ENCODE results near the gene MIS18BP1. TPM values are rescaled to one million over a fixed set of nuclear protein-coding genes. Genes with fewer than 3 reads are reported as not detected.
A peak's percentile ranks its signal among the peaks of the same experiment; 100 is the strongest.
"Not testable (repeated sequence)": the region's sequence is repeated elsewhere in the genome, so short reads cannot be mapped to it uniquely, and the experiment has no call there.

MIS18BP1 gene
- total RNA-seq, result 10 to 100 TPM; 28.5 to 58.0 (median 29.7) TPM

- ATAC-seq (ENCODE audit: low FRiP score), result peak; percentile 93
- DNase-seq (ENCODE audit: low spot score), result peak; percentile 79
- peak in 1 of 3 donors; percentile 38 for TF ChIP-seq CTCF (IDR thresholded peaks at IDR 0.05)
These were observed at the start of gene MIS18BP1 for GRCh38 chr14:45253070-45253753. MIS18BP1 (minus strand) TSS chr14:45253202; CDS start chr14:45247286, 5,916 bp downstream.

DNA sequence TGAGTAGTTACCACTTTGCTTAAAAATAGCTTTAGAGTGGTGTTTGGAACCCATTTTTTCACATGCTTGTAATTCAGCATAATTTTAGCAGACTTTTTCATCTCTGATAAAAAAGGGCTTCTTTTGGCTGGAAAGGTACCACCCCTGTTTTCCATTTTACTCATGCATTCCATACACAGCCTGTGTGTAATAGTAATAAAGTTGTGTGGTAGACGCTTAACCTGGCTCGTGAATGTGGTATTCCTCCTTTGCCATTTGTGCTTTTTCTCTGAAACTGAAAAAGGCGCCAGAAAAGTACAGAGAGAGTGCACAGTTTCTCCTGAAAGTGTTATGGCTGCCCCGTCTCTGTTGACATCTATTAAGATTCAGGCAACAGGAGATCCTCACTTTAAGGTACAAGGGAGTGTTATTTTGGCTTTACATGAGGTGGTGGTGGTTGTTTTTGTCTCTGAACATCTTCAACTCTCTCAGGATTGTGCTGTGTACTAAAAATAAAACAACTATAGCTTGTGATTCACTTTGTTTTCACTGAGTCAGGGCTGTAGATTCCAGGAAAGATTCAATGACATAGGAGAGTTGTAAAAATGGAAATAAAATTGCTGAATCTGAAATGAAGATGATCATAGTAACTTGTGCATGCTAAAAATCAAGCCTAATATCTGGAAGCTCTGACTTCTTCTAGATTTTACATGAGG is 45.6 kb upstream of the MIS18BP1 start:
- TF ChIP-seq CTCF (IDR thresholded peaks at IDR 0.05), result no peak
- ATAC-seq (ENCODE audit: low FRiP score), result no peak
- no peak for DNase-seq (ENCODE audit: low spot score)

GRCh38 chr14:45294796-45295195 is 41.8 kb upstream of the MIS18BP1 start:
- ATAC-seq (ENCODE audit: low FRiP score); DNase-seq (ENCODE audit: low spot score): not testable (repeated sequence)

- TF ChIP-seq CTCF (IDR thresholded peaks at IDR 0.05), result no peak
- DNase-seq (ENCODE audit: low spot score) (no peak), ATAC-seq (ENCODE audit: low FRiP score) (no peak)
These were observed 37.5 kb upstream of the MIS18BP1 start for GRCh38 chr14:45290547-45290946.

- ATAC-seq (ENCODE audit: low FRiP score) (no peak), DNase-seq (ENCODE audit: low spot score) (no peak)
- no peak for TF ChIP-seq CTCF (IDR thresholded peaks at IDR 0.05)
These were observed 34.6 kb upstream of the MIS18BP1 start for GRCh38 chr14:45287610-45288009.

DNA sequence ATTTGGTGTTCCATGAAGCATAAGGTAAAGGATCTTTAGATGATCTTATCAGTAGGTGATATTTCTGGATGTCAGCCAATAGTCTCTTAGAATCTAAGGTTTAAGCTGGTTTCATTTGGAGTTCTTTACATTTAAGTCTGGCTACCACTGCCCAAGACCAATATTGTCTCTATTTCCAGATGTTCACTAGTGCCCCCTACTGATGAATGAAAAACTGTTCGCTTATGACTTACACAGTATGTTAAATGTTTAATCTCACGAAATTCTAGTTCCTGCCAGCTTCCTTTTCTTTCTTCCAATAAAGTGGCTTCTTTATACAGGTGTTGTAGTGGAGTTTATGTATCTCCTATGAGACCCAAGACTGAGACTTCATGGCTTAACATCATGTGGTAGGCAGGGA is 31.8 kb upstream of the MIS18BP1 start:
- TF ChIP-seq CTCF (IDR thresholded peaks at IDR 0.05), result no peak
- ATAC-seq (ENCODE audit: low FRiP score) (no peak), DNase-seq (ENCODE audit: low spot score) (no peak)

- DNase-seq (ENCODE audit: low spot score); ATAC-seq (ENCODE audit: low FRiP score): not testable (repeated sequence)
These were observed 28.9 kb upstream of the MIS18BP1 start for GRCh38 chr14:45281731-45282400.
